NCI-H2107 treated with DMSO at 0.1 percent for 48 hours (cell line): ENCODE data around the gene ARID3A.
"Not testable (repeated sequence)": the region's sequence is repeated elsewhere in the genome, so short reads cannot be mapped to it uniquely, and the experiment has no call there.

Source experiments
- DNase-seq: peaks from one replicate; lab custom pipeline; 2025; ENCODE audit not compliant: unreplicated experiment; lab: John Stamatoyannopoulos, UW

ARID3A gene

DNA sequence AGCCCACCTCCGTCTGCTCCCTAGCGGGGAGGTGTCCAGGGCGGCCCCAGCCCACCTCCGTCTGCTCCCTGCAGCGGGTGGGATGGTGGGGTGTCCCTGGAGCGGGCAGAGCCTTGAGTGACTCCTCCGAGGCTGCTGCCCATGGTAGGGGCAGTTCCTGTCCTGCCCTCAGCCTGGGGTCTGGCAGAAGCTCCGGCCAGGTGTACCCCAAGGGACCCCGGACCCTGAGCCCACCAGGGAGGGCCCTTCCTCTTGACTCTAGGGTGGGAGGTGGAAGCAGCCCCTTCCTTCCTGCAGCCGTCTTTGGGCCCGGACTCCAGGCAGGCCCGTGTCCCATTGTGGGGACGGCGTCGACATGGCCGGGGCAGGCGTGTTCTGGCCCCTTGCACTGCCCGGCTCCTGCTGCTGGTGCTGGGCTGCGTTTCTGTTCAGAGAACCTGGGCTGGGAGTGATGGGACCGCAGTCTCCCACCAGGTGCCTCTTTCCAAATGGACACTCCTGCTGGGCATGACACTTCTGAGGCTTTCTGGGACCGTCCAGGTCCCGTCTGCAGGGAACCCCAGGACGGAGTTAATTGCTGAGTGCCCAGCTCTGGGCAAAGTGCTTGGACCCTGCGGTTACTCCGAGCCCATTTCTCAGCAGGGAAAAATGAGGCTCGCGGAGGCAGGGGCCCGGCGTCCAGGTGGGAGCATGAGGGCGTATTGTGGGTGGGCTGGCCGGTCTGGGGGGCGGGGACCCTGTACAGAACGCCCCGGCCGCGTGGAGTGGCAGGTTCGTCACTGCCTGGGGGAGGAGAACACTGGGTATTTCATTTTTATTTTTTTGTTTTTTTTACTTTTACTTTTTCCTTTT lies 19.8 kb downstream of the ARID3A start:
- DNase-seq = no peak

GRCh38 chr19:947090-947706 lies 21.4 kb downstream of the ARID3A start:
- no peak for DNase-seq

DNA sequence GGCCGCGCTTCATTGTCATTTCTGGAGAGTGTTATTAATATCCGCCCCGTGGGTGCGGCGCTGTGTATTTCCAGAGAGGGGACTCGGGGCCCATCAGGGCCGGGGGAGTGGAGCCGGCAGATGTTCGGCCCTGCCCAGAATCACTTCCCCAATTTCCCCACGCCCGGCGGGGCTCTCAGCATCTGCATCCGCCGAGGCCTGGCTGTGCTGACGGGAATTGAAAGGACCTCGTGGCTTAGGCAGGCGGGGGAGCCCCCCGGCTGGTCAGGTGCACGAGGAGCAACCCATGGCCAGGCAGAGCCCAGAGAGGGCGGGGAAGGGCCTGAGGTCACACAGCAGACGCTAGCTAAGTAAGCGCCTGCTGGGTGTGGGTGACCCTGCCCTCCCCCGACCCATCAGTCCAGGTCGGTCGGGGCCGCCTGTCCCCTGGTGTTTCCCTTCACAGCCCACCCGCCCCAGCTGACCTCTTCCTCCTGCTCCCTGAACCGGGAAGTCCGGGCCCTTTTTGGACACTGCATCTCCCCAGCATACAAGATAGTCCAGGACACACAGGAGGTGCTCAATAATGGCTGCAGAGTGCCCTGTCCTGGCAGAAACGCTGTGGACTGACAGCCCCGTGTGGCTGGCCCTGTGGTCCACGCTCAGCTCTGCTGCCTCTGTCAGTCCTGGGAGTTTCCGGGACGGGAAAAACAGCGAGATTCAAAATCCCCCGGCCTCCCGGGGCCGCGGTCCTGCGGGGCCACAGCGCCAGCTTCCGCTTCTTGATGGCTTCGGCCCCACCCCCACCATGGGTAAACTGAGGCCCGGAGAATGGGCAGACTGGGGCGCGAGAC lies 22.1 kb downstream of the ARID3A start:
- no peak for DNase-seq

DNA sequence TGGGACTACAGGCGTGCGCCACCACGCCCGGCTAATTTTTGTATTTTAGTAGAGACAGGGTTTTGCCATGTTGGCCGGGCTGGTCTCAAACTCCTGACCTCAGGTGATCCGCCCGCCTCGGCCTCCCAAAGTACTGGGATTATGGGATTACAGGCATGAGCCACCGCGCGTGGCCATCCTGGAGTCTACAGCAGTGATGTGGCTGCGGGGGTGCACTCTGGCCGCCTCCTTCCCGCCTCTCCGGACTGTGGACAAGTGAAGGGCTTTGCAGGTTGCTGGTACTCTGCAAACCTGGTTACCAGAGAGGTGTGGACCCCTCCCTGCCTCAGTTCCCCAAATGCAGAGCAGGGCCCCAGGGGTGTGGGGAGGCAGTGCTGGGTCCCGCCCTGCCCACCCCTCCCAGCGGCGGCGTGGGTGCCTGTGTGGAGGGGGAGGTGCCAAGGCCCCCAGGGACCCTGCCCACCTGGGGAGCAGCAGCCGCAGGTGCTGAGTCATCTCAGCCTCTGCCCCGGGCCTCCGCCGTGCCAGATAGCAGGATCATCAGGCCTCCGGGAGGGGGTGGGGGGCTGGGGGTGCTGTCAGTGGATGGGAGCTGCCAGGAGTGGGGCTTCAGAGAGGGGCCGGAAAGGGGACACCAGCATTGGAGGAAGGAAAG lies 23.1 kb downstream of the ARID3A start:
- DNase-seq = no peak

- no peak for DNase-seq
Observed at GRCh38 chr19:950352-951066, 24.7 kb downstream of the ARID3A start.

DNA sequence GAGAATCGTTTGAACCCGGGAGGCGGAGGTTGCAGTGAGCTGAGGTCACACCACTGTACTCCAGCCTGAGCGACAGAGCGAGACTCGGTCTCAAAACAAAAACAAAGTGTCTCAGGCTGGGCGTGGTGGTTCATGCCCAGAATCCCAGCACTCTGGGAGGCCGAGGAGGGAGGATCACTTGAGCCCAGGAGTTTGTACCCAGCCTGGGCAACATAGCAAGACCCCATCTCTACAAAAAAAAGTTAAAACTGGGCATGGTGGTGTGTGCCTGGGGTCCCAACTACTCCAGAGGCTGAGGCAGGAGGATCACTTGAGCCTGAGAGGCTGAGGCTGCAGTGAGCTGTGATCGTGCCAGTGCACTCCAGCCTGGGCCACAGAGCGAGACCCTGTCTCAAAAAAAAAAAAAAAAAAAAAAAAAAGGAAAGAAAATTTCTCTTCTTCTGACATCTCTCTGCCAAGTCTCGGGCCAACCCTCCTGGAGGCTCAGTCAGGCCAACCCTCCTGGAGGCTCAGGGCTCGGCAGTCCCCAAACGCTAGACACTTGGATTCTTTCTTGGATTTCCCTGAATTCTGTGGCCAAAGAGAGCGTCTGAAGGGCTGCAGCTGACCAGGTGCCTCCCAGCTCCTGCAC lies 26.3 kb downstream of the ARID3A start:
- no peak for DNase-seq

DNA sequence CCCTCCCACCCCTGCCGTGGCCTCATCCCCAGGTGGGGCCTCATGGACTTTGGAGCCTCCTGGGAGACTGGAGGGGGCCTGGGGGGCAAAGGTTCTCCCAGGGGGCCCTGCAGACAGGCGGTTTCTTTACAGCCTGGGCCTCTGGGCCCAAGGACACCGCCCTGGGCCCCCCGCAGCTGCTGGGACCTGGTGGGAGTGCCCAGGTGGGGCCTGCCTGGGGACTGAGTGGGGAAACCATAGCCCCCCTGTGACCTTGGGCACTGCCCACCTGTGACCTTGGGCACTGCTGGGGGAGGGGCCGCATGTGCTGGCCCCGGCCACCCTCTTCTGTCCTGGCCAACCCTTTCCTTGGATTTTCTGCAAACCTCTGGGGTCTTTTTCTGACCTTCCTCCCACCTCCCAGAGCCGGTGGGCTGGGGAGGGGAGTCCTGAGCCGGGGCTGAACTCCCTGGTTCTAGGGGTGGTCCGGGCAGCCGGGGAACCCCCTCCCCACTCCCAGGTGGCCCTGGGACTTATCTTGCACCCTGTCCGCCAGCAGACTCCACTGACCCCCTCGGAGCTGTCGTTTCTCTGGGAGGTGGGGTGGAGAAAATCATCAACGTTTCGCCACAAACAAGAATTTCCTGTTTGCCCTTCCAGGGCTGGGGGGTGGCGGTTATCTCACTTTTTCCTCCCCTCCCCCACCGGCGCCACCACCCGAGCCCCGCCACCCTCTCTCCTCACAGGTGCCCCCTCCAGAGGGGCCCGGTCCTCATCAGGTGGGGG lies 27.0 kb downstream of the ARID3A start:
- DNase-seq = no peak

DNA sequence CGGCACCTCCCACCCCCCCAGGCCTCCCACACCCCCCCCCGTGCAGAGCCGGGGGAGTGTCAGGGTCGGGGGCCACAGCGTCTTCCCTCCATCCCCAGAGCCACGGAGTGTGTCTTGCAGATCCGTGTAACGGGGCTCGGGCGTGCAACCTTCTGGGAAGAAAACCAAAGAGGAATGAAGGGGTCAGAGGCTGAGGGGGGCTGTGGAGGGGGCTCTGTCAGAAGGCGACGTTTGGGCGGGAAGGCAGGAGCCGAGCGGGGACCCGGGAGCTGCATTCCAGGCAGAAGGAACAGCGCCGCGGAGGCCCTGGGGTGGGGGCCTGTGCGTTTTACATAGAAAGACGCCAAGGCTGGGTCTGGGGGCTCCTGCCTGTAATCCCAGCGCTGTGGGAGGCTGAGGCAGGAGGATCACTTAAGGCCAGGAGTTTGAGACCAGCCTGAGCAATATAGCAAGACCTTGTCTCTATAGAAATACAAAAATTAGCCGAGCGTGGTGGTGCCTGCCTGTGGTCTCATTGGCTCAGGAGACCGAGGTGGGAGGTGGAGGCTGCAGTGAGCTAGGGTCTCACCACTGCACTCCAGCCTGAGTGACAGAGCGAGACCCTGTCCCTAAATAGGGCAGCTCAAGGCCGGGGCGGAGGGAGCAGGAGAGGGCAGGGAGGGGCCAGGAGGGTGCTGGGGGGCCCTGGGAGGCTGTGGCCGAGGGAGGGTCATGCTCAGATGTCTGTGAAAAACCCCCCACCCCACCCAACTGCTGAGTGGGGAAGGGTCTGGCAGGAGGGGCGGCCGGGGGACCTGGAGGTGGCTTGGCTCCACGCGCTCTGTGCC lies 27.8 kb downstream of the ARID3A start:
- DNase-seq = no peak

GRCh38 chr19:954272-954671 lies 28.4 kb downstream of the ARID3A start:
- DNase-seq = no peak

GRCh38 chr19:954672-955494 lies 29.0 kb downstream of the ARID3A start:
- DNase-seq = no peak

GRCh38 chr19:955803-956765 lies 30.2 kb downstream of the ARID3A start:
- DNase-seq = no peak

GRCh38 chr19:956766-957440 lies 31.1 kb downstream of the ARID3A start:
- DNase-seq = no peak

DNA sequence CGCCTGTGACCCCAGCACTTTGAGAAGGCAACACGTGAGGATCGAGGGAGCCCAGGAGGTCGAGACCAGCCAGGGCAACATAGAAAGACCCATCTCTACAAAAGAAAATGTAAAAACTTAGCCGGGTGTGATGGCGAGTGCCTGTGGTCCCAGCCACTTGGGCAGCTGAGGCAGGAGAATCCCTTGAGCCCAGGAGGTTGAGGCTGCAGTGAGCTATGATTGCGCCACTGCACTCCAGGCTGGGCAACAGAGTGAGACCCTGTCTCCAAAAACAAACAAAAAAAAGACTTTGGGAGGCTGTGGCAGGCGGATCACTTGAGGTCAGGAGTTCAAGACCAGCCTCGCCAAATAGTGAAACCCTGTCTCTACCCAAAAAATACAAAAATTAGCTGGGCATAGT lies 31.7 kb downstream of the ARID3A start:
- not testable (repeated sequence) for DNase-seq

DNA sequence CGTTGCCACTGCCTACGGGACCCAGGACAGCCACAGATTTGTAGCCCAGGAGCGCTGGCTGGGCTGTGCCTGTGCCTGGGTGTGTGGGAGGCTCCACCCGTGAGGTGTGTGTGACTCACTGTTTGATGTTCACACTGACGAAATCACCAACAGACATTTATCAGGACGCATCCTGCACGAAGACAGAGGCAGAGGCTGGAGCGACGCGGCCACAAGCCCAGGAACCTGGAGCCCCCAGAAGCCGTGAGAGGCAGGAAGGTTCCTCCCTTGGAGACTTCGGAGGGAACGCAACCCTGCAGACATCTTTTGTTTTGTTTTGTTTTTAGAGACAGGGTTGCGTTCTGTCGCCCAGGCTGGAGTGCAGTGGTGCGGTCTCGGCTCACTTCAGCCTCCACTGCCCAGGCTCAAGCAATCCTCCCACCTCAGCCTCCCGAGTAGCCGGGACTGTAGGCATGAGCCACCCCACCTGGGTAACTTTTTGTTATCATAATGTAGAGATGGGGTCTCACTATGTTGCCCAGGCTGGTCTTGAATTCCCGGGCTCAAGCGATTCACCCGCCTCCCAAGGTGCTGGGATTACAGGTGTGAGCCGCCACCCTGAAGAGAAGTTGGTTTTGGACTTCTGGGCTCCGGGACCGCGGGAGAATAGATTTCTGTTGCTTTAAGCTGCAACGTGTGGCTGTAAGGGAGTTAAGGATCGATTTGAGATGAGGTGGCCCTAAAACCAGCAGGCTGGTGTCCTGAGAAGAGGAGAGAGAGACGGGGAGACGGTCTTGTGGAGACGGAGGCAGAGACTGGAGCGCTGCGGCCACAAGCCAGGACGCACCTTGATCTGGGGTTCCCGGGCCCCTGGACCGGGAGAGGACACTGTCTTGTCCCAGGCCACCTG lies 33.4 kb downstream of the ARID3A start:
- DNase-seq = no peak

- no peak for DNase-seq
Observed at GRCh38 chr19:960020-960419, 34.2 kb downstream of the ARID3A start.
